GM18519 (cell line): ENCODE measurements around the gene LIMS1.
A peak's percentile ranks its signal among the peaks of the same experiment; 100 is the strongest.
"Not testable (repeated sequence)": the region's sequence is repeated elsewhere in the genome, so short reads cannot be mapped to it uniquely, and the experiment has no call there.

Experiments used
- ATAC-seq: cut with Tn5 transposase; IDR thresholded peaks from one replicate; pipeline ENCODE4 v1.9.1; 2021; ENCODE audit warnings: mild to moderate bottlenecking, moderate library complexity; ENCODE audit not compliant: unreplicated experiment, low FRiP score

The LIMS1 gene

DNA sequence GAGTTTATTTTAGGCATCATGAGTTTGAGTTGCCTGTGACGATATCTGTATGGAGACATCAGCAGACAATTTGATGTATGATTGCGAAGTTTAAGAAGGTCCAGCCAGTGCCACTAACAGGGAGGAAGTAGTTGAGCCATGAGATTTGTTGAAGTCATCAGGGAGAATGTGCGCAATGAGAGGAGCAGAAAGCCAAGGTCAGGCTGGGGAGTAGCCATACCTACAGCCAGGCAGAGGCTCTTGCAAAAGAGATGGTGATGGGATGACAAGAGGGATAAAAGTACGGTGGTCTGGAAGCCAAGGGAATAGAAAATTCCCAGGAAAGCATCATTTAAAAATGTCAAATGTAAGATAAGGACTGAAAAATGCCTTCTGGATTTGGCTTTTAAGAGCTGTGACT lies 51.2 kb downstream of the LIMS1 start:
- no peak for ATAC-seq

DNA sequence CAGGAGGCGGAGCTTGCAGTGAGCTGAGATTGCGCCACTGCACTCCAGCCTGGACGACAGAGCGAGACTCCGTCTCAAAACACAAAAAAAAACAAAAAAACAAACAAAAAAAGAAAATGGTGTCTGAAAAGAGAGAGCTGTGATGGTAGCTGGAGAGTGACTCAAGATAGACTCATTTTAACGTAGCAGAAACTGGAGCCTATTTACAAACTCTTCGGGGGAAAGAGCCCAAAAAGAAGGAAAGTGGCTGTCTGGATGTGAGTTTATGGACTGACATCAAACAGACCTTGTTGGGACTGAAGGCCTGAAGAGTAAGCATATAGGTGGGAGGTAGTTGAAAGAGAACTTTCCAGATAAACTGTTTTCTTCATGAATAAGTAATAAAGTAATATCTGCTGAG lies 51.8 kb downstream of the LIMS1 start:
- no peak for ATAC-seq

DNA sequence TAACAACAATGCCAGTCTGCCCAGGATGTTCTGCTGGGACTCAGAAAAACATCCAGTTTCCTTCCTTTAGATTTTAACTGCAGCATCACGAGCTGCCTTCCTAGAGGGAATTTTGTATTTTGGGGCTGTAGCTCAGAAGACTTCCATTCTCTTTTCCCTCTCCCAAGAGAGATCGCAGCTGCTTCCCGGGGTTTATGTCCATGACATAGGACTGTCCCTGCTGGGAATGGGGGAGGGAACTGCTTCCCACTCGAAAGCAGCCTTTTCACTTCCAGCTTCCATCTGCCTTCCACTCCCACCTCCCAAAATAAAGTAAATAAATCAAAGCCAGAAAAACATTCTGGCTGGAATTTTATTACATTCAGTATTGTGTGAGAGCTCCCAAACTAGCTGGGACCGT lies 52.4 kb downstream of the LIMS1 start:
- ATAC-seq = no peak

DNA sequence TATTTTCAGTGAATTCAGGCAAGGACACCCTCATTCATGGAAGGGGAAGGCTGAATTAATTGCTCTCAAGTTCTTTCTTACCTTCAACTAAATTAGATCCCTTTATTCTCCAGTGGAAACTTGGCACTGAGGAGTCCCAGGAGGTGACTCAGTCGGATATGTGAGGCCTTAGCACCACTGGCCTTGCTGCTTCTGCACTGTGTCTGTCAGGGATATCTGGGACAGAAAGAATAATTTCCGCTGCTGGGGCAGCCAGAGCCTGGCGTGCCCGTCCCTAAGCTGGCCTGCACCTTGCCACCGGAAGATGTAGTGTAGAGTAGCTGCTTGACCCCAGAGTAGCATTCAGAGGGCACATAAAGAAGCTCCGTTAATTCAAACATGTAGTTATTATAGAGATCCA lies 53.4 kb downstream of the LIMS1 start:
- no peak for ATAC-seq

DNA sequence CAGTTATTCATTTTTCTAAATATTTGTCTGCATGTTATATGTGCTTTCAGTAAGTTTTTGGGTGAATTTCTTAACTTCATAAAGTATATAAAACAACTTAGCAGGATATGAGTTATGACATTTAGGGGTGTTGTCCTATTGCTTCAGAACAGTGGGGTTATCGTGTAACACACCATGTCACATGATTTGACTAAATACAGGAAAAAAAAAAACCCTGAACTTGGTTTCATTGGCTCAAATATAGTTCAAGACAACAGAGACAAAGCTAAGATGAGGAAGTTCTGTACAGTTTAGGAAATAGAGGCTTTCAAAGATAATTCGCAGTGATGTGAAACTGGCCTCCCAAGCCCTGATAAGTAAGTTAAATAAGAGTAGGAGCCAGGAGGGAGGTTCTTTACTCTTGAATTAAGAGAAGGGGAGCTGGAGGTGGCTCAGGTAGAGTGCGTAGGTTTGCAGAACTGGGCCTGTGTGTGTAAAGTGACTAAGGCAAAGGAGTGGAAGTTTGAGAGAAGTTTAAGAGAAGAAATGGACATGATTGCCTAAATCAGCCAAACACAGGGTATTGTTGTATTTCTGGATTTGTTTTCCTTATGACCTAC lies 53.9 kb downstream of the LIMS1 start:
- no peak for ATAC-seq

DNA sequence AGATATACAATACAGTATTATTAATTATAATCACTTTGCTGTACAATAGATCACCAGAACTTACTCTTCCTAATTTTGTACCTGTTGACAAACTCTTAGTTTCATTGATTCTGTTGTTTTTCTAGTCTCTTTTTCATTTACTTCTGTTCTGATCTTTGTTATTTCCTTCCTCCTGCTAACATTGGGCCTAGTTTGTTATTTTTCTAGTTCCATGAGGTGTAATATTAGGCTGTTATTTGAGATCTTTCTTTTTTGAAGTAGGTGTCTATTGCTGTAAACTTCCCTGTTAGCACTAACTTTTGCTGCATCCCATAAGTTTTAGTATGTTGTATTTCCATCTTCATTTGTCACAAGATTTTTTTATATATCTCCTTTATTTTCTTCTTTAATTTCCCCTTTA lies 55.1 kb downstream of the LIMS1 start:
- no peak for ATAC-seq

DNA sequence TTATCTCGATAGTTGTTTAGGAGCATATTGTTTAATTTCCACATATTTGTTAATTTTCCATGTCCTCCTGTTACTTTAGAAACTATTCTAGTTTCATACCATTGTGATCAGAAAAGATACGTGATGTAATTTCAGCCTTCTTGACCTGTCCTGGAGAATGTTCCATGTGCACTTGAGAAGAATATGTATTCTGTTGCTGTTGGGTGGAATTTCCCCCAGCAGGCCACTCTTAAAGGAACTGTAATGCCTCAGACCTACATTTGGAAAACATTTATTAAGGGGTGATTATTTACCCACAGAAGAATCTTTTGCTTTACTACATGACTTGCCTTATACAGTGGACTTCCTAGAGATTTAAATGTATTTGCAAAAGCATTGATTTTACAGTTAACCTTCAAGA lies 55.5 kb downstream of the LIMS1 start:
- ATAC-seq = no peak

DNA sequence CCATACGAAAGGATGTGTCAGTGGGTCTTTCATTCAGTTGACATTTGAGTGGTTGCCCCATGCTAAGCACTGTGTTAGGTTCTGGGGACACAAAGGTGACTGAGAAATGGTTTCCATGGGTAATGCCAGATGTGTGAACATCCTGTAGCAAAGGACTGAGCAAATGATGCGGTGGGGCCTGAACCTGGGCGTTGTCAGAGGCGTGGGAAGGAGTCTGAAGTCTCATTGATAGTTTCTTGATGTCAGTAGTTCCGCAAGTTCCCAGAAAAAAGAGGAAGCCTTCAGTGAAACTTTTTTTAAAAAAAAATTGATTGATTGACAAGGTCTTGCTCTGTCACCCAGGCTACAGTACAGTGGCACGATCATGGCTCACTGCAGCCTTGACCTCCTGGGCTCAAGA lies 56.9 kb downstream of the LIMS1 start:
- peak; percentile 65 for ATAC-seq

DNA sequence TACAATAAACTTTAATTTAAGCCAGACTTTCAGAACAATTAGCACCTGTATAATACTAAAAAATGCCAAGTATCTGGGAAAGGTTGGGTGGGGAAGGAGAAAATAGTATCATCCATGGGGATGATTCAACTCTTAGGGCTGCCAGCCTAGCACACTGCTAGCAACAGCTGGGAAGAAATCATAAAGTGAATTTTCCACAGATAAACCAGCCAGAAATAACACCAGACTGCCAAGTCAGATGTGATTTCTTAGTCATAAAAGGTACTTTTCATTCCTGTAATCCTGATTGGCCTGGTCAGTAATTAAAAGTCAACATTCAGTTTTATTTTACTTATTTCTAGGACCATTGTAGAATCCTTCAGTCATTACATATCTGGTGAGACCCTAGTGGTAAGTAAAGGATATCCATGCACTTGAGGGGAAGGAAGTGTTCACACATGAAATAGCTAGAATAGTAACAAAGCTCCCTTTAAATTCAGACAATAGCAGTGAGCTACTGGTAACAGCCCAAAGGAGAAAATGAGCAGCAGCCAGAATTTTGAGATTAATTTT lies 59.4 kb downstream of the LIMS1 start:
- no peak for ATAC-seq

DNA sequence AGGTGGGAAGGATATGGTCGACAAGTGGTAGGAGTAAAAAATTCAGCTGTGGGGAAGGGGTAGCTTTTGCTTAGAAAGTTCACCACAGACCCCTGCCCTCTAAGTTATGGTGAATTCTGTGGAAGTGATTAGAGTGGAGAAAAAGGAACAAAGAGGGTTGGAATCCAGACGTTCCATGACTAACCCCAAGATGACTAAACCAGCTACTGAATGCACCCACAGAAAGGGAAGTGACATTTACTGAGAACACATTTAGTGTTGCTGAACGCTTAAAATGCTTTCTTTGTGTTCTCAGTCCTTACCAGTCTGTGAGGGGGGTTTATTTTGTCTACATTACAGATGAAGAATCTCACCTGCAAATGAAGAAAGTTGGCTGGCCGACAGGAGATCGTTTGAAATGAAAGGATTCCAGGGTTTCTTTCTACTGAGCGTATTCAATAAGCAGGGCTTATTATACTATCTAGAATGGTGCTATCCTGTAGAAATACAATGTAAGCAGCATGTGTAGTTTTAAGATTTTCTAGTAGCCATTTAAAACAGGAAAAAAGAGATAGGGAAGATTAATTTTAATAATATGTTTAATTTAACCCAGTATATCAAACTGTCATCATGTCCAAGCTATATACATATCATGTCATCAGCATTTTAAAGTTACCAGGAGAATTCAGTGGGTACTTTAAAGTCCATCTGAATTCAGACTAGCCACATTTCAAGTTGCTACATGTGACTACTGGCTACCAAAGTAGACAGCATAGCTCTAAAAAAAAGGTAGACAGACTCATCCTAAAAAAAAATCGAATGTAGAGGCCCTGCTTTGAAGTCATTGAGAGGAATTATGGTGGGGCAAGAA lies 60.1 kb downstream of the LIMS1 start:
- peak; percentile 86 for ATAC-seq

DNA sequence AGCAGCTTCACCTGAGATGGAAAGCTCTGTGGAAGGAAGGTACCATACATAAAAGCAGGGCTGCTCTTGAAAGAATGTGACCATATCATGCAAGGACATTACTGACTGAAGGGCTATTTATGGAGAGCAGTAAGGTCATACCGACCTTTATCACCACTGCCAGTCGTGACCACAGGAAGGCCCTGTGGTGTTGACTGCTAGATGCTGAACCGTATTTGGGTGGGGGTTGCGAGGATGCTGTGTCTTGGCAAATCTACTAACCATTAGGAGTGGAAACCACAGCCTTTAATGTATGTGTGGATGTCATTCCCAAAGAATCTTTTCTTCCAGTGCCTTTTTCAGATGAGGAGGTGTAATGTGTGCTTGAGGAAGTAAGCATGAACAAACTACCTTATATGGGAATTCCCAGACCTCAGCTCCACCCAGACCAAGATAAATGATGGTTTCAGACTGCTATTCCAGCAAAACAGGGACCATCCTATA lies 60.8 kb downstream of the LIMS1 start:
- ATAC-seq = peak; percentile 26

DNA sequence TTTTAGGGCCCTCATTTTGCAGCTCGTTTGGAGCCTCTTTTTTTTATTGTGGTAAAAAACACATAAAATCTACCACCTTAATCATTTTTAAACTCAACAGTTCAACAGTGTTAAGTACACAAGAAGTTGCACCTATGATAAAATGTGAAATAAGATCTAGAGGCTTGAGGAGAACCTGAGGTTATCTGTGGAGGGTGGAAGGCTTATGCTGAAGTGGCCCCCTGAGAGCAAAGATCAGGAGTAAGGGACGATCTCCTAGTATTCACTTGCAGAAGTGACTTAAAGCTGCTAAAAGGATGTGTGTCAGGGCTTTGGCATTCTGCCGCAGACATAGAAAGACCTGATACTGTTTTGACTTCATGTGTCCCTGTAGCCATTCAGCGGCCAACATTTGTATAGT lies 61.5 kb downstream of the LIMS1 start:
- not testable (repeated sequence) for ATAC-seq

DNA sequence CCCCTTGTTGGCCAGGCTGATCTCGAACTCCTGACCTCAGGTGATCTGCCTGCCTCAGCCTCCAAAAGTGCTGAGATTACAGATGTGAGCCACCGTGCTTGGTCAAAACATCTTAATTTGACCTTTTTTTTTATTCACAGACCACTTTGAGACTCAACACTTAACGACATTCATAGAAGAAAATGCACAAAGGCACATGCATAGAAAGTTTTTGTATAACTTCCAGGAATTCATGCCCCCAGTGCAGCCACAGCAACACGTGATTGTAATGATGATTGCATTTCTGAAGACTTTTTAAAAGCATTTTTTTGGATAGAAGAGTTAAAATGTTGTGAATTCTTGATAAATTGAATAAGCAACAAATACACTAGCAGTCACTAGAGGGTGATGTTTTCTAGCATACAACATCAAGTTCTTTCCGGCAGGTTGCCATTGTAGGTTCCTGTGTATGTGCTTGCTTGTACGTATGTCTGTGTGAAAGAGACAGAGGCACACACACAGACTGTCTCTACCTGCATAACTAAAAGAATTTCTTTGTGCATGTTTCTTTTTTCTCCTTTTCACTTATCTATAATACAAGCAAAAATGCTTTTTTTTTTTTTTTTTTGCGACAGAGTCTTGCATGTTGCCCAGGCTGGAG lies 63.0 kb downstream of the LIMS1 start:
- not testable (repeated sequence) for ATAC-seq

DNA sequence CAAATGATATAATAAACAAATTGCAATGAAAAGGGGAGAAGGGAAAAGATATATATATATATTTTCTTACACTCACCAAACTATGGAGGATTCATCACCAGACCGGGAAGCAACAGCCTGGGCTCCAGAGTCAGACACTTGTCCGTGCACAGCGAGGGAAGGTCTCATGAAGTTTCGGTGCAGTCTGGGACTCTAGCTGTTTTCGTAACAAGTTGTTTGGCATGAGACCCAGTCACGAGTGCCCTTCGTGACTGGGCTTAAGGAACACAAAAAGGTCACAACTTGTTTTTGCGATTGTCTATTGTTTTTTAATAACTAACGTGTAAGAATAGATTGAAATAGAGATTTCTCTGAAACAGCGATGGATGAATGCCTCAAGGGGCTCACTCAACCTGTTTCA lies 66.9 kb downstream of the LIMS1 start:
- not testable (repeated sequence) for ATAC-seq

DNA sequence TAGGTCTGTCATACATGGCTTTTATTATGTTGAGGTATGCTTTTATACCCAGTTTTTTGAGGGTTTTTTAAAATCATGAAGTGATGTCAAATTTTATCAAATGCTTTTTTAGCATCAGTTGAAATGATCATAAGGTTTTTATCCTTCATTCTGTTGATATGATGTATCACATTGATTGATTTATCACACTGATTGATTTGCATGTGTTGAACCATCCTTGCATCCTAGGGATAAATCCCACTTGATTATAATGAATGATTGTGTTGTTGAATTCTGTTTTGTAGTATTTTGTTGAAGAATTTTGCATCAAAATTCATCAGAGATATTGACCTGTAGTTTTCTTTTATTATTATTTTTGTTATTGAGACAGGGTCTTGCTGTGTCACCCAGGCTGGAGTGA lies 68.2 kb downstream of the LIMS1 start:
- no peak for ATAC-seq

DNA sequence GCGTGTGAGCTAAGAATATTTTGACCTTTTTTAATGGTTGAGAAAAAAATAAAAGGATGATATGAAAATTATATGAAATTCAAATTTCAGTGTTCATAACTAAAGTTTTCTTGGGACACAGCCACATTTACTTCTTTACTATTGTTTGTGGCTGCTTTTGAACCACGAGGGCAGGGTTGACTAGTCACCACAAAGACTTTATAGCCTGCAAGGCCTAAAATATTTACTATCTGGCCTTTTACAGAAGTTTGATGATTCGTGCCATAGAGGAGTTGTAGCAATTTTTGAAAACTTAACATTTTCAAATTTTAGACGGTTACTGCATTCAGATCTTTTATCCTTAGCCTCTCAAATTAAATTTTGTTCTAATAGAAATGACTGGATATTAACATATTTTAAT lies 69.9 kb downstream of the LIMS1 start:
- no peak for ATAC-seq

DNA sequence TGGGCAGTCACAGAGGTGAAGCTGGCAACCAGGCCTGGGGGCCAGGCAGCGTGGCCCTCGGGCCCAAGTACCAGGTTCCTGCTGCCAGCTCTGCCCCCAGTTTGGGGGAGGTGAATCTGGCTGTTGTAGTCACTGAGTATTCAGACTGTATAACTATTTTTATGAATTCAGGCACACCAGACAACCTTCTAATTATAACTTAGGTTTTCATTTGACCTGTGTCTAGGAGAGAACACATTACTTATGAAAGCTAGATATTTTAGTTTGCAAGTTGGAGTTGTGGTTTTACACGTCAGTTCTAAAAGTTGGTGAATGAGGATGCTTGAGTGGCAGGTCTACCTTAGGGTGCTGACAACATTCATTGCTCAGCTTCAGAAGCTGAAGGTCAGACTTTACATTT lies 71.7 kb downstream of the LIMS1 start:
- peak; percentile 73 for ATAC-seq

DNA sequence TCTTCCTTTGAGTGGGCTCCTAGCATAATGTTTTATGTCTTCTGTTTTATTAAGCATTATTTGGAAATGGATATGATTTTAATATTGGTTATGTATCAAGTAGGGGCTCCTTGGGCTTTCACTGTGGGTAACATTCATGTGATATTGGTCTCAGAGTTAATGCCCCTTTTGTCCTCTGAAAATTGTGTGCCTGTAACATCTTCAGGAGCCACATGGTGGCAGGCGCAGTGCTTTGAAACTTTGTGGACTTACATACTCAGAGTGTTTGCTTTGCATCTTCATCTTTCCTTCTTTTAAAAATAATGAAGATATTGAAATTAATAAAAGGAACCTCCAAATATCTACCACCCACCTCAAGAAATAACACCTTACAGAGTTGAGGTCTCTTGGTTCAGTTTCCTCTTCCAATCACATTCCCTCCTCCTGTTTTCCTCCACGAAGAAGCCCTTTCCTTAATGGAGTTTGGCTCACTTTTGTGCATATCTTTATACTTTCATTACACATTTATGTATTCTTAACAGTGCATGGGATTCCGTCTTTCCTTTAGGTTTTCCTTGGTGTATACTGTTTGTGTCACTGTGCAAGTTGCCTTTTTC lies 73.5 kb downstream of the LIMS1 start:
- ATAC-seq = no peak

DNA sequence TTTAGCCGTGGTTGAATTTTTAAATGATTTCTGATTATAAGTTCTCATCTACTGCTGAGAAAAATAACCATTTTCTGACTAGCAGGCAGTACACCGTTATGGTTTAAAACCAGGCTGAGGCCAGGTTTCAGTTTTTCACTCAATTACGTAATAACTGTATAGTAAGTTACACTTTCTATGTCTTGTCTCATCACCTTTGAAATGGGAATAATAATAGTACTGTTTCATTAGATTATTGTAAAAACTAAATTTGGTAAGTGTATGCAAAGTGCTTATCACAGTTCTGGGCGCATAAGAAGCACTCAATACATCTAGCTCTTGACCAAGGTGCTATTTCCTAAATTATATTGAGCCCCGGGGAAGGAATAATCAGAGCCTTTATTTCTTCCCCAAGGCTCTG lies 76.8 kb downstream of the LIMS1 start:
- no peak for ATAC-seq

DNA sequence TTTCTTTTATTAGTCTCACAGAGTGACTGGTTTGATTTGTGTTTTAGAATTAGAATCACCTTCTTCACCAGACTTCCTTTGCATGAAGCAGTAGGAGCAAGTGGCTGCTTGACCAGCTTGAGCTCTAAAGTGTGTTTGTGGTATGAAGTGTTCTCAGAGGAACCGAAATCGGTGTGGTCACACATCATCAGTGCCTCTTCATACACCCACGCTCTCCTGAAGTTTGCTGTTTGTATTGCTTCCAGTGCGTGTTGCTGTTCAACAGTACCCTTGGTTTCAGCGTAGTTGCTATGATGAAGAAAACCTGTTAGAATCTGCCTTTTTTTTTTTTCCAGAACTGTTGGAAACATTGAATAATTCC lies 77.9 kb downstream of the LIMS1 start:
- ATAC-seq = peak; percentile 78
